Activated naive CD4-positive, alpha-beta T cell treated with anti-CD3 and anti-CD28 coated beads, Interleukin-2, amount 50 U/mL, for 24 hours (primary cell): ENCODE data around the gene ASS1.

Experiments
- H3K27ac Mint-ChIP-seq: one replicate; pipeline ENCODE4 v1.8.0; 2021; ENCODE audit warnings: mild to moderate bottlenecking, mixed read lengths
- H3K27me3 Mint-ChIP-seq: one replicate; pipeline ENCODE4 v1.8.0; 2021; ENCODE audit warnings: mixed read lengths
- H3K36me3 Mint-ChIP-seq: one replicate; pipeline ENCODE4 v1.8.0; 2021; ENCODE audit warnings: mixed read lengths
- H3K4me1 Mint-ChIP-seq: one replicate; pipeline ENCODE4 v1.8.0; 2021; ENCODE audit warnings: mixed read lengths
- H3K4me3 Mint-ChIP-seq: one replicate; pipeline ENCODE4 v1.8.0; 2021; ENCODE audit warnings: mild to moderate bottlenecking, mixed read lengths
- H3K9me3 Mint-ChIP-seq: one replicate; pipeline ENCODE4 v1.8.0; 2021; ENCODE audit warnings: mixed read lengths

Gene ASS1

DNA sequence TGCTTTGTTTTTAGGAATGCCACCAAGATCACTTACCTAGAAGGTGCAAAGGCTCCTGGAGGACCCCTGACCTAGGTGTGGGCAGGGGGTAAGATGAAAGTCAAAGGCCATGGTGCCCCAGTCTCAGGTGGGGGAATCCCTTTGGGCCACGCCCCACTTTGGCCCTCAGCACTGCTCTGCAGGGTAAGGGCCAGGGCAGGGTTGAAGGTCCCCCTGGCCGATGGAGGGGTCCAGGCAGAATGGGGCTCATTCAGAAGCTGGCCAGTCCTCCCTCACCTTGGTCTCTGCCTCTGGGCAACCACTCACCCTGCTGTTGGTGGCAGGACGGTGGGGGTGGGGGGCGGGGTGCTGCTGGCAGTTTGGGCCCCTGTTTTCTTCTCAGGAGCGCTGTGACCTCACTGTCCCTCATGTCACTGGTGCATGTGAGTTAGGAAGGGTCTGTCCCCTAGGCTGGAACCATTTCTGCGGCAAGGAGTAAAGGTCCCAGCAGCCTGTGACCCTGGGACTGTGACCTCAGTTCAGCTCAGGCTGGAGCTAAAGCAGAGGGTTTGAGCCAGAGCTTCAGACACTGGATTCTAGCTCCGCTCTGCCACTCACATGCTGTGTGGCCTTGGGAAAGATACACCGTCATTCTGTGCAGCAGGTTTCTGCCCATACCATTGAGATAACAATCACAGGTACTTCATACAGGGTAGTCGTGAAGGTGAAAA lies 1.9 kb upstream of the ASS1 start:
- H3K36me3 Mint-ChIP-seq: peaks cover 7% of the 10 kb centered on the region
- H3K27ac Mint-ChIP-seq: no peak overlapping the region
- peaks cover 3% of the 10 kb centered on the region for H3K4me1 Mint-ChIP-seq
- no peak overlapping the region for H3K4me3 Mint-ChIP-seq
- peaks cover 16% of the 10 kb centered on the region for H3K27me3 Mint-ChIP-seq
- peaks cover 7% of the 10 kb centered on the region for H3K9me3 Mint-ChIP-seq

DNA sequence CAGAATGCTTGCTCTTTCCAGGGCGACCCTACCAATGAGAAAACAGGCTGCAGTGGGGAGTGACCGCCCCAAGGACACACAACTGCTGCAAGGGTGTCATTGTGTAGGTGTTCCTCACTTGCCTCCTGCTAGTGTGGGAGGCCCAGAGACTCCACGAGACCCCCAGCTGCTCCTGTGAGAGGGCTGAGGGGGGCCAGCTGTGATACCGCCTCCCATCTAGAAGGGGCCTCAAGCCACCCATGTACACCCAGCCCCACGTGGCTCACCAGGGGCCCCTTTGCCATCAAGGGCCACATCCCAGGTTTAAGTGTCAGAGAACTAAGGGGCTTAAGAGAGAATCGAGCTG lies 1.3 kb upstream of the ASS1 start:
- H3K36me3 Mint-ChIP-seq: peaks cover 7% of the 10 kb centered on the region
- H3K9me3 Mint-ChIP-seq: peaks cover 7% of the 10 kb centered on the region
- peaks cover 3% of the 10 kb centered on the region for H3K4me1 Mint-ChIP-seq
- no peak overlapping the region for H3K27ac Mint-ChIP-seq
- peaks cover 14% of the 10 kb centered on the region for H3K27me3 Mint-ChIP-seq
- H3K4me3 Mint-ChIP-seq: no peak overlapping the region

DNA sequence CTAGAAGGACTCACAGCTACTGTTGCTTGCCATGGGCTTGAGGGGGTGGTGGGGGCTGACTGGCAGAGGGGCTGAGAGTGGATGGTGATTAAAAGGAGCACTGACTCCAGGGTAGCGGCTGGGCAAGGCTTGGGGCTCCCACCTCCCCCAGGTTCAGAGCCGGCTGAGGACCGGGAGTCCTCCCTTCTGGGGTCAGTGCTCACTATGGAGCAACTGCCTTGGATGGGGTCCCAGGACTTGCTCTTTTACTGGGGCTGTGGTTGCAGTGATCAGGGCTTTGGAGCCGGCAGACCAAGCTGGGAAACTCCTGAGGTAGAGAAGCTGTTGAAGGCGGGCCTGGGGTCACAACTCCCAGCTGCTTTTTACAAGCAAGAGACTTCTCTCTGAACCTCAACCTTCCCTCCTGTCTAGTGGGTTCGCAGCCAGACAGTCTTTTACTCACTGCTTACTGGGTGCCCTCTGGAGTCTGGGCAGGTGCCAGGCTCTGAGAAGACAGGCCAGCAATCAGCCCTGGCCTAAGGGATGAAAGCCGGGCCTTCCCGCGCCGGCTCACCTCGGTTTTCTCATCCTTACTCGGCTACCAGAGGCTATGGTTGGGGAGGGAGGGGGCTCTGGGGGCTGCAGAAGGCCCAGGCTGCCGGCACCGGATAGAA lies 795 bp upstream of the ASS1 start:
- H3K27ac Mint-ChIP-seq: no peak overlapping the region
- H3K9me3 Mint-ChIP-seq: peaks cover 7% of the 10 kb centered on the region
- H3K4me3 Mint-ChIP-seq: no peak overlapping the region
- peaks cover 7% of the 10 kb centered on the region for H3K36me3 Mint-ChIP-seq
- H3K4me1 Mint-ChIP-seq: peaks cover 3% of the 10 kb centered on the region
- peaks cover 14% of the 10 kb centered on the region for H3K27me3 Mint-ChIP-seq

DNA sequence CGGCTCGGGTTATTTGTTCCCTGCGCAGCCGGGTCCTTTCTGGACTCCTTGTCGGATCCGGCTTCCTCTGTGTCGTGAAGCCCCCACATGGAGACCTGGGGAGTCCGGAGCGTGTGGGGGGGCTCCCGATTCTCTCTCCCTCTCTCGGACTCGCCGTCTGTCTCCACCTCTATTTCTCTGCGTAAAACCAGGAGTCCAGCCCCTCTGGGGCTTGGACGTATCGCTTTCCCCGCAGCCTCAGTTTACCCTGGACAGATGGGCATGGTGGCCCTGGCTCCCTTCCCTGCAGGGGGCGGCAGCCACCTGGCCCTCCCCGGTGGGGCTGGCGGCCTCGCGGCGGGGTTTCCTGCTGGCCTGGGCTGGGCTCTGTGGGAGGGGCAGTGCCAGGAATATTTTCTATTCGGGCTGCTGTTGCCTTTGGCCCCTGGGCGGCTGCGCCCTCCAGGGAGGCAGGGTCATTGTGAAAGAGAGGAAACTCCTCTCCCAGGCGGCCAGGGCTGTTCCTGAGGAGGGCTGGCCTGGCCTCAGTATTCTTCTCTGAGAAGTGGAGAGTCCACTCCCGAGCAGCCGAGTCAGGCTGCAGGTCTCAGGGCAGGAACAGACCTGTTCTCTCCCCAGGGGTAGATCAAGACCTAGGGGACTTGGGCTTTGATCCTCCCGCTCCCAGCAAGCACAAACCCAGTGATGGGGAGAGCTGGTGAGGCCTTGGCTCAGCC lies 665 bp downstream of the ASS1 start:
- peaks cover 7% of the 10 kb centered on the region for H3K9me3 Mint-ChIP-seq
- peaks cover 10% of the 10 kb centered on the region for H3K27me3 Mint-ChIP-seq
- H3K27ac Mint-ChIP-seq: no peak overlapping the region
- peaks cover 5% of the 10 kb centered on the region for H3K36me3 Mint-ChIP-seq
- H3K4me1 Mint-ChIP-seq: peaks cover 3% of the 10 kb centered on the region
- peak overlapping the region; percentile 73 for H3K4me3 Mint-ChIP-seq

DNA sequence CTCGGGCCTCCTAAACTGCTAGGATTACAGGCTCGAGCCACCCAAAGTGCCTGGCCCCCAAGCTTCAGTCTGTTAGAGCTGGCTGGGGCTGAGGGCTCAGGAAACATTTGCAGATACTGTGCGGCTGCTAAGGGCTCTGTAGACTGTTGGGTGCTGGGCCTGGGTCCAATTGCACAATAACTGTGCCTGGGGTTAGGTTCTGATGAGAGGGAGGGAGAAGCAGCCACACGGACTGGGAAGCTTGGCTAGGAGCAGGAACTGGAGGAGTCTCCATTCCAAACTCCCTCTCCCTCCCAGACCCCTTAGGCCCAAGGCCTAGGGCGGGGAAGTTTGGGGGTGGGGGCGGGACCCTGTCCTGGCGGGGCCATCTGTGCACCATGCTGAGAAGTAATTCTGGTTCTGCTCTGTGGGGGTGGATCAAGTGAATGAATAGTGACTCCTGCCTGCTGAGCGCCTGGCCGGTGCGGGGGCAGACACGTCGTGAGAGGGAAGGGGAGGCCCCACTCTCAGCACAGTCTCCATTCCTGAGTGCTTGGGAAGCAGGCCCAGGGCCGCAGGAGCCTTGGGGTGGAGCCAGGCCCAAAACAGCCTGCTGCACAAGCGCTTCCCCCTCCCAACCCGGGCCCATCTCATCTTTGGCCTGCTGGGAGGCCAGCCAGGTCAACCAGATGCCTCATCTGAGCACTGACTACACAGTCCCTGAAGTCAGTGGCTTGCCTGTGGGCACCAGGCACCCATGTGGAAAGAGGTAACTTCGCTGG lies 1.5 kb downstream of the ASS1 start:
- Mint-ChIP-seq H3K4me1 (peaks cover 3% of the 10 kb centered on the region), H3K36me3 (peaks cover 5% of the 10 kb centered on the region), H3K4me3 (peak overlapping the region; percentile 73), H3K9me3 (peaks cover 7% of the 10 kb centered on the region), H3K27me3 (peaks cover 10% of the 10 kb centered on the region), H3K27ac (peak overlapping the region; percentile 41)

DNA sequence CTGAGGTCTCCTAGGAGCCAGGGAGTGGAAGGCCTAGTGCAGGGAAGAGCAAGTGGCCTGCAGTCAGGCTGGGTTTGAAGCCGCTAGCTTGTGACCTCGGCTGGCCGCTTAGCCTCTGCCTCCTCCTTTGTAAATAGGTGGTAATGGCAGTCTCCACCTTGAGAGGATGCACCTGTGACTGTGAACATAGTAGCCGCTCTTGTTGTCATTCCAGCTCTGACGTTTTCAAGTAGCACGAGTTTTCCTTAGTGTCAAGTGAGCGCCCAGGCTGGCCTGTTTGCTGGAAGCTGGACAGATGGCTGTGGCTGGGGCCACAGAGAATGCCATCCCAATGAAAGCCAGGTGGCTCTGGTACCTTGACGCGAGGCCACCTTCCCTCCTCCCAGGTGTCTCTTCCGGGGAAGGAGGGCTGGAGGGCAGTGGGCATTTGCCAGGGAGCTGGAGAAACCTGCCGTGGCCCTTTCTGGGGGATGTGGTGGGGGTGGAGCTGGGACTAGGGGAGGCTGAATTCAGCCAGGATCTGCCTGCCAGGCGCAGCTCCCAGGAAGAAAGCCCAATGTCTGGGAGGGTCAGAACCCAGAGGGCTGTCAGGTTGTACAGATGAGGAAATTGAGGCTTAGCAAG lies 2.5 kb downstream of the ASS1 start:
- H3K4me3 Mint-ChIP-seq: no peak overlapping the region
- no peaks in the 10 kb centered on the region for H3K9me3 Mint-ChIP-seq
- peaks cover 6% of the 10 kb centered on the region for H3K27me3 Mint-ChIP-seq
- no peaks in the 10 kb centered on the region for H3K36me3 Mint-ChIP-seq
- H3K27ac Mint-ChIP-seq: no peak overlapping the region
- H3K4me1 Mint-ChIP-seq: peaks cover 3% of the 10 kb centered on the region

DNA sequence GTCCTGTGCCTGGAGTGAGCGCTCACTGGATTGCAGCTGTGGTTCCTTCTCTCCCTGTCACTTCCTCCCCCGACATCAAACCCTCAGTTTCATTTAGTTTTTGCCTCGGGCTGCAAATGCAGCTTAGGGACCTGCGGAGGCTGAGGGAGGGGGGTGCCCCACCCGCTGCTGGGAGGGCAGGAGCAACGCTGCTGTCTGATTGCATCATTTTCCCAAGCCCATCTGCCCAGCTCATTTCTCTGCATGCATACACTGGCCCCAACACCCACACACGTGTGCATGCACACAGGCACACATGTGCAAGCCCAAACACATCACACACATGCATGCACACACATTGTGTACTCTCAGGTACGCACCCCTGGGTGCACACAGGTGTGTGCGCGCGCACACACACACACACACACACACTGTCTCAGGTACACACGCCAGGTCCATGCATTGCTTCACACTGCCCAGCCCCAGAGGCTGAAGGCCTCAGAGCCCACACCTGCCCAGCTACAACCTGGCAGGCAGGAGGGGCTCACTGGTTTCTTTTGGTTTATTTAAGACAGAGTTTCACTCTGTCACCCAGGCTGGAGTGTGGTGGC lies 3.4 kb downstream of the ASS1 start:
- Mint-ChIP-seq H3K4me3 (no peak overlapping the region), H3K27ac (no peak overlapping the region), H3K27me3 (peaks cover 6% of the 10 kb centered on the region), H3K9me3 (no peaks in the 10 kb centered on the region), H3K36me3 (no peaks in the 10 kb centered on the region), H3K4me1 (peaks cover 3% of the 10 kb centered on the region)

DNA sequence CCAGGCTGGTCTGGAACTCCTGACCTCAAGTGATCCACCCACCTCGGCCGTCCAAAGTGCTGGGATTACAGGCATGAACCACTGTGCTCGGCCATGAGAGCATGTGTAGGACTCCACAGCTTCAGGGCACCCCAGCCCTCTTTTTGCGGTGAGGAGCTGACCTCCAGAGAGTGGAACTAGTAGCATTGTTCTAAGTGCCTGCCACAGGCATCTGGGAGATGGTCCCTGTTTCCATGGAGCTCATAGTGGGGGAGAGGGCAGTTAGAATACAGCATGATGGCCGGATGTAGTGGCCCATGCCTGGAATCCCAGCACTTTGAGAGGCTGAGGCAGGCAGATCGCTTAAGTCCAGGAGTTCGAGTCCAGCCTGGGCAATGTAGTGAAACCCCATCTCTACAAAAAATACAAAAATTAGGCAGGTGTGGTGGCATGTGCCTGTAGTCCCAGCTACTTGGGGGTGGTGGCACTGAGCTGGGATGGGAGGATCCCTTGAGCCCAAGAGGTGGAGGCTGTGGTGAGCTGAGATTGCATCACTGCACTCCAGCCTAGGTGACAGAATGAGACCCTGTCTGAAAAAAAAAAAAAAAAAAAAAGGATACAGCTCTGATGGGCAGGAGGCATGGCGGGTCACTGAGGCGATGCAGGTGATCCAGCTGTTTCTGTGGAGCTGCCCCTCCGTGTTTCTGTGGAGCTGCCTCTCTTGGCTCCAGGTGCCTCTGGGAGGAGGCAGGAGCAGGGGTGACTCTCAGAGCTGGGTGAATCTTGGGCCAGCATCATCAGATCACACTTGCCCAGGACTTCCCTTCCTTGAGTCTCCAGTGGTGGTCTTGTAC lies 4.2 kb downstream of the ASS1 start:
- H3K4me1 Mint-ChIP-seq: peaks cover 3% of the 10 kb centered on the region
- no peaks in the 10 kb centered on the region for H3K9me3 Mint-ChIP-seq
- no peaks in the 10 kb centered on the region for H3K36me3 Mint-ChIP-seq
- no peak overlapping the region for H3K4me3 Mint-ChIP-seq
- H3K27me3 Mint-ChIP-seq: peaks cover 5% of the 10 kb centered on the region
- no peak overlapping the region for H3K27ac Mint-ChIP-seq

DNA sequence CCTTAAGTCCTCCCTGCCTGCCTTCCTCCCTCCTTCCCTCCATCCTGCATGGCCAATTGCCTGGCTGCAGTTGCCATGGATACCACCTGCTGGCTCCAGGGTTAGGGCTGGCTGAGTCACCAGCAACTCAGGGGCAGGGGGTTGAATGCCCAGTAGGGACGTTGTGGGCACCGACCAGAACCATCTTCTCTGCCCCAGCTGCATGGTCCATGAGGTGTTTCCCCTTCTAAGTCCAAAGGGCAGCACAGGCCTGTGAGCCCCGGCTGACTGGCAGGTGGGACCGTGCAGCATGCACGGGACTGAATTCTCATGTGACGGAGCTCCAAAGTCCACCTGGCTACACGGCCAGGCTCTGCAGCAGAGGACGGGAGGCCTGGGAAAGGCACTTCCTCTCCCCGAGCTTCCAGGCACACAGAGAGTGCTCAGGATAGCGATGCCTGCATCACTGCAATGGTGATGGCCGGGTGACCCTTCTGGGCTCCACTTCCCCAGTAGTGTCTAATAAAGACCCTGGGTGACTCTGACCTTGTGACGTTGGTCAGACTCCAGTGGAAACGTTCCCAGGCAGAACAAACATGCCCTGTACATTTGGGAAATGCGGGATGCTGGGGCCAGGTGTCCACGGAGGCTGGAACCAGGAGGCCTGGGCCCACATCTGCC lies 5.7 kb downstream of the ASS1 start:
- peaks cover 5% of the 10 kb centered on the region for H3K27me3 Mint-ChIP-seq
- H3K4me1 Mint-ChIP-seq: peaks cover 3% of the 10 kb centered on the region
- no peak overlapping the region for H3K4me3 Mint-ChIP-seq
- H3K9me3 Mint-ChIP-seq: no peaks in the 10 kb centered on the region
- H3K36me3 Mint-ChIP-seq: no peaks in the 10 kb centered on the region
- no peak overlapping the region for H3K27ac Mint-ChIP-seq

DNA sequence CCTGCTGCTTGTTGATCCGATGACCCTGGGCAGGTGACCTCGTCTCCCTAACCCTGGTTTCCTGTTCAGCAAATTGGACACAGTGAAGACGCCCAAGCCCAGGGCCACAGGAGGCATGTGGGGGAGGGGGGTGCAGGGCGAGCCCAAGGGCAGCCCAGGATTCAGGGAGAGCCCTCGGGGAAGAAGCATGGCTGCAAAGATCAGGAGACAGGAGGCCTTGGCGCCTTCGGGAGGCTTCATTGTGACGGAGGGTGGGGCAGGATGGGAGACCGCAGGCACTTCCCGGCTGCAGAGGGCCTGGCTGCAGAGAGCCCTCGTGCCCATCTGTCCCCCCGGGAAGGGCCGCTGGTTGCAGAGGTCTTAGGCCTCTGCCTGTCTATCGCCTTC lies 6.2 kb downstream of the ASS1 start:
- H3K4me1 Mint-ChIP-seq: peaks cover under 1% of the 10 kb centered on the region
- no peak overlapping the region for H3K4me3 Mint-ChIP-seq
- H3K36me3 Mint-ChIP-seq: no peaks in the 10 kb centered on the region
- peaks cover 1% of the 10 kb centered on the region for H3K27me3 Mint-ChIP-seq
- H3K27ac Mint-ChIP-seq: no peak overlapping the region
- no peaks in the 10 kb centered on the region for H3K9me3 Mint-ChIP-seq

DNA sequence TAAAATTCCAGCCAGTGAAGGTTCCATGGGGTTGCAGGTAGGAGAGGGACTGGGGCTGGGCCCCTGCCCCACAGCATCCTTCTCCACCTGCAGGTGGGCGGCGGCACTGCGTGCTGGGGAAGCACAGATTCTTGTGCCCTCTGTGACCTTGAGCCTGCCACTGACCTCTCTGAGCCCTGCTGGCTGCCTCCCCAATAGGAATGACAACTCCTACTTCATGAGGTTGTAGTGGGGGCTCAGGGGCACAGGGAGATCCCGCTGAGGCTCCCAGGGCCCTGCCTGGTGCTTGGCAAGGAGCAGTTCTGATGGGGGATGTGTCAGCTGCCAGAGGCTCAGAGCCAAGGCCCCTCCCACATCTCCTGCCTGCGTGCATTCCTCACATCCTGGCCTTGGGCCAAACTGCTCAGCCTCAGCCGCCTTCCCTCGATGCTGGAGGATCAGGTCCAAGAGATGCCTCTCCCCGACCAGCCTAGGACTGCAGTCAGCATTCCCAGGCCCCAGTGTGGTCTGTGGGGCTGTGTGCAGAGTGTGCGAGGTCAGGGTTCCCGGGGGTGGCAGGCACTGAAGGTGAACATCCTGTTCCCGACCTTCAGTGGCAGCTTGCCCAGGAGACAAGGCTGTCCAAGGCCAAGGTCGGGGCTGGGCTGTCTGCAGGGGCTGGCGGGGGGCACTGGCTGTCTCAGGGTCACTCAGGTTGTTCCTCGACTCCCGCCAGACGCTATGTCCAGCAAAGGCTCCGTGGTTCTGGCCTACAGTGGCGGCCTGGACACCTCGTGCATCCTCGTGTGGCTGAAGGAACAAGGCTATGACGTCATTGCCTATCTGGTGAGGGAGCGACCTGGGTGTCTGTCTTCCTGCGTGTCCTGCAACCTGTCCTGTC lies 7.0 kb downstream of the ASS1 start:
- Mint-ChIP-seq H3K27ac (no peak overlapping the region), H3K9me3 (no peaks in the 10 kb centered on the region), H3K27me3 (no peaks in the 10 kb centered on the region)

DNA sequence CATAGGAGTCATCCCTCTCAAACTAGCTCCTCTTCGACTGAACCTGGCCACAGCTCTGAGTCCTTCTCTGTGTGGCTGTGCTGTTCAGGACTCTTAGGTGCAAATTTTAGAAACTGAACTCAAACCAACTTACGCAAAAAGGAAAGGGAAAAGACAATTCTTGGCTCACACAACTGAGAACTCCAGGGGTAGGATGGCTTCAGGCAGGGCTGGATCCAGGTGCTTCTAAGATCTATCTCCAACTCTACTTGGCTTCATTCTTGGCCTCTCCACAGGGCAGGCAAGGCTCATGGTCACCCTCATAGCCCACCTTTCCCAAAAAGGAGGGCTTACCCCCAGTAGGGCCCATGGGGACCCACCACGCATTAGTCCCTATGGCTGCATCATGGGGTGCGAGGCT lies 8.1 kb downstream of the ASS1 start:
- Mint-ChIP-seq H3K4me1 (no peaks in the 10 kb centered on the region), H3K36me3 (no peaks in the 10 kb centered on the region), H3K4me3 (no peak overlapping the region), H3K27me3 (no peaks in the 10 kb centered on the region), H3K9me3 (no peaks in the 10 kb centered on the region), H3K27ac (no peak overlapping the region)

More for the DNA sequence above, 7.0 kb downstream of the ASS1 start:
- H3K4me3 Mint-ChIP-seq: no peak overlapping the region
- no peaks in the 10 kb centered on the region for H3K36me3 Mint-ChIP-seq
- H3K4me1 Mint-ChIP-seq: no peaks in the 10 kb centered on the region

DNA sequence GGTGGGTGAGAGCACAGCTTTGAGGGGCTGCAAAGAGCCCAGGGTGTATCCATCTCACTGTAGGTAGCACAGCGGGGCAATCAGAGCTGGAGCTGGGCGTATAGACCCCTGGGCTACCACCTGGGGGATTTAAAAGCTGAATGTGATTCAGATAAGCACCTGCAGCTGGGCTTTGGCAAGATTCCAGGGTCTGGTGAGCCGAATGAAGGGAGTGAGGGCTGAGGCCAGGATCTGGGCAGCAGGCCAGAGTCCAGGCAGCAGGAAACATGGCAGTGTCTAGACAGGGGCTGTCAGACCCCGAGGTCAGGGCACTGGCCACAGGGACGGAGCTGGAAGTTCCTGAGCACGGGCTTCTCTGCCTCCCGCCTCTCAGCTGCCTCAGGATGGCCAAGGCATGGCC lies 8.7 kb downstream of the ASS1 start:
- Mint-ChIP-seq H3K36me3 (no peaks in the 10 kb centered on the region), H3K27ac (no peak overlapping the region), H3K4me1 (no peaks in the 10 kb centered on the region), H3K4me3 (no peak overlapping the region), H3K9me3 (no peaks in the 10 kb centered on the region), H3K27me3 (no peaks in the 10 kb centered on the region)
